GM12878 (cell line): Measurements from ENCODE around the gene SCN5A. TPM values are rescaled to one million over a fixed set of nuclear protein-coding genes. Genes with fewer than 3 reads are reported as not detected.
"Not testable (repeated sequence)": the region's sequence is repeated elsewhere in the genome, so short reads cannot be mapped to it uniquely, and the experiment has no call there.

Source experiments
- ATAC-seq: fragments of 200-7000 bp; cut with Tn5 transposase; 3 replicates; pipeline ENCODE4 v1.9.1; 2020; ENCODE audit warnings: mild to moderate bottlenecking, moderate library complexity
- BruUV-seq: library from RNA; stranded (reverse); fragments of 400-500 nt; replicated peaks from 2 replicates; lab custom pipeline; 2021; lab: Mats Ljungman, UMichigan
- CTCF ChIA-PET: fragments of 300-600 bp; sonication (Branson Sonifier 250); formaldehyde crosslinking; extraction: SDS; loops from one replicate; lab custom pipeline; 2021; ENCODE audit warnings: inconsistent platforms; lab: Yijun Ruan, JAX
- POLR2A ChIA-PET: fragments of 350-600 bp; formaldehyde crosslinking; extraction: SDS; loops from one replicate; lab custom pipeline; 2021; ENCODE audit warnings: inconsistent platforms; lab: Charles Lee
- RAD21 ChIA-PET: fragments of 300-600 bp; sonication (Branson Sonifier 250); formaldehyde crosslinking; loops from one replicate; lab custom pipeline; 2023; ENCODE audit warnings: antibody characterized with exemption; ENCODE audit not compliant: unreplicated experiment; lab: Charles Lee
- SMC1A ChIA-PET: fragments of 300-600 bp; sonication (Branson Sonifier 250); formaldehyde crosslinking; loops from one replicate; lab custom pipeline; 2023; ENCODE audit not compliant: unreplicated experiment, uncharacterized antibody; lab: Charles Lee
- DNase-seq: peaks from one replicate; pipeline ENCODE4 v3.0.0-alpha.2; 2011; ENCODE audit warnings: low read depth, low spot score
- FAIRE-seq: peaks from 3 replicates; lab custom pipeline; 2011; peaks lifted over from hg19 to GRCh38; lab: Jason Lieb, UNC
- H2AFZ ChIP-seq: 2 replicates; pipeline ENCODE4 v1.6.0; 2011; ENCODE audit warnings: low read depth, low read length, control low read depth; ENCODE audit not compliant: control insufficient read depth
- H3K27ac ChIP-seq: 2 replicates; pipeline ENCODE4 v1.5.1; 2011; ENCODE audit warnings: control low read depth; ENCODE audit not compliant: control insufficient read depth, insufficient read depth
- H3K27me3 ChIP-seq, 2 experiments: replicated peaks in 1 of 2; 2 replicates each; pipeline versions ENCODE4 v1.6.0 to v1.6.1; 2011; ENCODE audit warnings: low read length in 1 of 2; ENCODE audit not compliant: control insufficient read depth in 2 of 2, insufficient read depth in 2 of 2
- H3K36me3 ChIP-seq, 2 experiments: 2 replicates each; pipeline ENCODE4 v1.5.1; 2011; ENCODE audit warnings: low read length in 1 of 2; ENCODE audit not compliant: control insufficient read depth in 2 of 2, insufficient read depth in 2 of 2
- H3K4me1 ChIP-seq: 2 replicates; pipeline ENCODE4 v1.6.1; 2011; ENCODE audit warnings: mild to moderate bottlenecking, low read length, moderate library complexity, mixed read lengths; ENCODE audit not compliant: control insufficient read depth, insufficient read depth
- H3K4me2 ChIP-seq: 2 replicates; pipeline ENCODE4 v1.6.0; 2011; ENCODE audit warnings: control low read depth; ENCODE audit not compliant: control insufficient read depth, insufficient read depth
- H3K4me3 ChIP-seq: fragments of 200-600 bp; sonication (generic); 2 replicates; pipeline ENCODE4 v1.5.1; 2016
- H3K79me2 ChIP-seq: 2 replicates; pipeline ENCODE4 v1.6.0; 2011; ENCODE audit warnings: low read length; ENCODE audit not compliant: control insufficient read depth, insufficient read depth
- H3K9ac ChIP-seq: 2 replicates; pipeline ENCODE4 v1.8.0; 2011; ENCODE audit warnings: low read length, control low read depth, mixed read lengths; ENCODE audit not compliant: control insufficient read depth, insufficient read depth
- H3K9me3 ChIP-seq: replicated peaks from 3 replicates; pipeline ENCODE4 v1.5.1; 2011; ENCODE audit warnings: mild to moderate bottlenecking, low read length; ENCODE audit not compliant: control insufficient read depth, insufficient read depth
- H4K20me1 ChIP-seq: 2 replicates; pipeline ENCODE4 v1.6.0; 2011; ENCODE audit not compliant: control insufficient read depth, insufficient read depth
- GABPA ChIP-seq: IDR thresholded peaks from 2 replicates; pipeline ENCODE4 v1.6.1; 2014; ENCODE audit warnings: antibody characterized with exemption, low read depth, mild to moderate bottlenecking, inconsistent platforms
- RFX5 ChIP-seq: IDR thresholded peaks from 2 replicates; pipeline ENCODE4 v1.6.1; 2011; ENCODE audit warnings: low read depth, low read length, improper control_type of control experiment
- RUNX3 ChIP-seq: IDR thresholded peaks from 2 replicates; pipeline ENCODE4 v1.6.1; 2012; ENCODE audit warnings: low read length, inconsistent platforms
- SMARCA5 ChIP-seq: fragments of 450-650 bp; IDR thresholded peaks from 2 replicates; pipeline ENCODE4 v1.6.1; 2017; ENCODE audit warnings: mild to moderate bottlenecking
- WGBS: methylation state at CpG from one replicate; pipeline ENCODE4 v1.1.6; 2016; ENCODE audit warnings: low lambda C conversion rate; ENCODE audit not compliant: insufficient replicate concordance, insufficient coverage; ENCODE audit errors: missing lambda C conversion rate; 5-methylcytosine and 5-hydroxymethylcytosine counted together
- in situ Hi-C: fragments of 300-500 bp; cut with MboI; formaldehyde crosslinking; loops from 9 replicates; pipeline ENCODE4 v1.14.3; 2018; ENCODE audit warnings: mixed read lengths
- intact Hi-C: fragments of 100-400 bp; cut with micrococcal nuclease; formaldehyde crosslinking; loops from one replicate; pipeline ENCODE4 v1.14.2; 2022; ENCODE audit not compliant: unreplicated experiment
- polyA plus RNA-seq, 11 experiments: library from polyadenylated mRNA; depleted of rRNA in 4 of 11; unstranded in 6 of 11; stranded (reverse) in 5 of 11; fragments of >200 nt; fragmentation: Nextera tagmentation in 4 of 11; fragmentation: Illumina TruSeq in 1 of 11; extraction: Ambion mirVana in 4 of 11; extraction: Trizol in 1 of 11; gene quantifications; 1 replicate in 1 of 11; 2 replicates in 10 of 11; pipeline versions ENCODE4 v1.2.1 to v1.2.3, GENCODE V29; 2011 to 2016; ENCODE audit warnings: inconsistent platforms in 2 of 11, missing spikeins in 2 of 11, low read depth in 1 of 11
- total RNA-seq, 4 experiments: library from RNA; depleted of rRNA in 3 of 4; stranded (reverse); fragments of >200 nt in 3 of 4; fragmentation: Illumina TruSeq in 1 of 4; extraction: Trizol in 1 of 4; gene quantifications; 2 replicates each; pipeline versions ENCODE4 v1.2.1 to v1.2.3, GENCODE V29; 2013 to 2021

Gene SCN5A
- total and polyA plus RNA-seq, 10 of the 15 experiments (the other 5 are each of a cell fraction or from before 2014, with no cell fraction given): not detected

DNA sequence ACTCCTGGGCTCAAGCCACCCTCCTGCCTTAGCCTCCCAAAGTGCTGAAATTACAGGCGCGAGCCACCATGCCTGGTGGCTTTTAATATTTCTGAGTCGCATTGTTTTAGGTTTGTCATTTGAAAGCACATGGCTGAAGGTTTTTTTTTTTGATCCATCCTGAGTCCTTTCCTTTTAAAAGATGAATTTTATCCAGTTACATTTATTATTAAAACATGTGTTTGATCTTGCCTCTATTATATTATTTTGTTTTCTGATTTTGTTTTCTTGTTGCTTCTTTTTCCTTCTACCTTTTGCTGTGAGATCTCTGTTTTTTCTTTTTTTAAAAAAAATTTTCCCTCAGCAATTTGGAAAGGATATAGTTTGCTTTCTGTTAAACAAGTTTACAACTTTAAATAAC, 76.4 kb downstream of the SCN5A start:
- no peaks in the 10 kb centered on the region for H3K36me3 ChIP-seq
- CTCF ChIA-PET: interaction anchor here (1.4 kb wide), 1 partner anchor 51 kb away, joined by 3 read pairs; no protein-coding TSS in a partner anchor
- RAD21 ChIA-PET: interaction anchor here (0.7 kb wide), 1 partner anchor 74 kb away, joined by 3 read pairs; no protein-coding TSS in a partner anchor
- FAIRE-seq (no peak), DNase-seq (no peak), ATAC-seq (no peak)
- intact Hi-C loops: no loop called here
- H4K20me1 ChIP-seq: no peaks in the 10 kb centered on the region
- in situ Hi-C loops: no loop called here
- no peak overlapping the region for H3K4me3 ChIP-seq
- no peak overlapping the region for H3K4me2 ChIP-seq
- H3K9me3 ChIP-seq: no peaks in the 10 kb centered on the region; the same call in 2 of the 3 replicates
- no peak overlapping the region for H3K27ac ChIP-seq
- POLR2A ChIA-PET: no interaction called here
- TF ChIP-seq GABPA (no peak), SMARCA5 (no peak)
- no peaks in the 10 kb centered on the region for H3K79me2 ChIP-seq
- no peaks in the 10 kb centered on the region for H3K4me1 ChIP-seq
- 97% methylated on average over 3 of the region's 3 CpGs for WGBS
- H2AFZ ChIP-seq: no peak overlapping the region
- H3K27me3 ChIP-seq: no peaks in the 10 kb centered on the region
- BruUV-seq: no TSS peak
- SMC1A ChIA-PET: no interaction called here
- H3K9ac ChIP-seq: no peak overlapping the region

DNA sequence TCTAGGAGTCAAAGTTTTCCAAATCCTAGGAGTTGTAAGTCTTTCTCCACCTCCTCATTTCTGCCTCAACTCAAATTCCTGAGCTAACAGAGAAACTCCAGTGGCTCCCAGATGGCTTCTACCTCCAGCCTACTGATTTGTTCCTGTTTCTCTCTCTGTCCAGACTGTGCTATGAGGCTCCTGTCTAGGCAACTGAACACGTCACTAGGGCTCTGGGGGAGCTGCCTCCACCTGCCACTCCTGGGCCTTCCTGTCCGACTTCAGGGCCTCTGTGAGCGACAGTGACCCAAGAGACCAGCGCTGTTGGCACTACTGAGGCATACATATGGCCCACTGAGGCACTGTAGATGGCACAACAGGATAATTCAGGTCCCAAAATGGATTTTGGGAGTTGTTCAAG, 82.0 kb downstream of the SCN5A start:
- no peak overlapping the region for H3K4me3 ChIP-seq
- BruUV-seq: no TSS peak
- peak; percentile 60 for ATAC-seq
- 12% methylated on average over 4 of the region's 4 CpGs for WGBS
- H4K20me1 ChIP-seq: no peaks in the 10 kb centered on the region
- intact Hi-C loops (no loop called here), in situ Hi-C loops (no loop called here)
- H3K79me2 ChIP-seq: no peaks in the 10 kb centered on the region
- SMC1A ChIA-PET: no interaction called here
- DNase-seq: no peak
- H3K36me3 ChIP-seq: no peaks in the 10 kb centered on the region
- no peaks in the 10 kb centered on the region for H3K4me1 ChIP-seq
- FAIRE-seq: no peak
- H3K9ac ChIP-seq: no peak overlapping the region
- H2AFZ ChIP-seq: no peak overlapping the region
- RAD21 ChIA-PET: no interaction called here
- no peak overlapping the region for H3K4me2 ChIP-seq
- H3K27me3 ChIP-seq: no peaks in the 10 kb centered on the region
- no peaks in the 10 kb centered on the region for H3K9me3 ChIP-seq
- no peak overlapping the region for H3K27ac ChIP-seq
- POLR2A ChIA-PET: no interaction called here
- CTCF ChIA-PET: interaction anchor here (1.3 kb wide), 1 partner anchor 9 kb away, joined by 4 read pairs; no protein-coding TSS in a partner anchor
- TF ChIP-seq RUNX3: no peak
- TF ChIP-seq RFX5: peak; percentile 59; the same call in 1 of the 2 replicates
- TF ChIP-seq, all 136 proteins: peak for 1

DNA sequence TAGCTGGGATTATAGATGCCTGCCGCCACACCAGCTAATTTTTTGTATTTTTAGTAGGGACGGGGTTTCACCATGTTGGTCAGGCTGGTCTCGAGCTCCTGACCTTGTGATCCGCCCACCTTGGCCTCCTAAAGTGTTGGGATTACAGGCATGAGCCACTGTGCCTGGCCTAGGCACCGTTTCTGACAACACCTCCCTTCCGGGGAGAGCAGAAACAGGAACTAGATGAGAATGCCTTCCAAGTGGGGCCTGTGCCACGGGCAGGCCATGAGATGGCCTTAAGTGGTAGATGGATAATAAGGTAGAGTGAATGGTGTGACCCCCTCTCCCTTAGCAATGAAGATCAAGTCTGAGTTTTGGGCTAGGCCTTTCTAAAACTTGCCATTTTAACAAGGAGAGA, 82.7 kb downstream of the SCN5A start:
- SMC1A ChIA-PET, DNase-seq, H3K4me1 ChIP-seq, H3K27me3 ChIP-seq, H3K9ac ChIP-seq, H3K36me3 ChIP-seq, ATAC-seq, RAD21 ChIA-PET, in situ Hi-C loops, H2AFZ ChIP-seq, BruUV-seq, POLR2A ChIA-PET, intact Hi-C loops, FAIRE-seq, H4K20me1 ChIP-seq, H3K9me3 ChIP-seq, H3K27ac ChIP-seq, H3K79me2 ChIP-seq, H3K4me2 ChIP-seq, H3K4me3 ChIP-seq: not testable (repeated sequence)
- 32% methylated on average over 7 of the region's 7 CpGs for WGBS
- CTCF ChIA-PET: interaction anchor here (1.3 kb wide), 1 partner anchor 9 kb away, joined by 4 read pairs; no protein-coding TSS in a partner anchor
